ENCODE results near the gene FBXW7.

The FBXW7 gene

GRCh38 chr4:152321923-152322322, 214.0 kb downstream of the FBXW7 start:
- DNase-seq: no peak

GRCh38 chr4:152321398-152321797, 214.5 kb downstream of the FBXW7 start:
- DNase-seq: no peak

GRCh38 chr4:152316969-152317368, 218.9 kb downstream of the FBXW7 start:
- no peak for DNase-seq

- no peak for DNase-seq
These were observed 225.6 kb downstream of the FBXW7 start for GRCh38 chr4:152310257-152310656.

GRCh38 chr4:152309418-152309817, 226.5 kb downstream of the FBXW7 start:
- DNase-seq: no peak

- DNase-seq: no peak
These were observed 226.9 kb downstream of the FBXW7 start for GRCh38 chr4:152308951-152309350.

GRCh38 chr4:152307669-152308068, 228.2 kb downstream of the FBXW7 start:
- DNase-seq: no peak

GRCh38 chr4:152306541-152306940, 229.4 kb downstream of the FBXW7 start:
- DNase-seq: no peak

GRCh38 chr4:152304220-152304619, 231.7 kb downstream of the FBXW7 start:
- no peak for DNase-seq

GRCh38 chr4:152301381-152301780, 234.5 kb downstream of the FBXW7 start:
- DNase-seq: no peak

- no peak for DNase-seq
These were observed 236.3 kb downstream of the FBXW7 start for GRCh38 chr4:152299553-152299952.

- DNase-seq: no peak
These were observed 239.5 kb downstream of the FBXW7 start for GRCh38 chr4:152296386-152296785.

GRCh38 chr4:152294765-152295164, 241.1 kb downstream of the FBXW7 start:
- DNase-seq: no peak

- DNase-seq: no peak
These were observed 241.6 kb downstream of the FBXW7 start for GRCh38 chr4:152294331-152294730.

- DNase-seq: no peak
These were observed 242.4 kb downstream of the FBXW7 start for GRCh38 chr4:152293527-152293926.

GRCh38 chr4:152290366-152290921, 245.4 kb downstream of the FBXW7 start:
- no peak for DNase-seq

GRCh38 chr4:152289941-152290340, 246.0 kb downstream of the FBXW7 start:
- no peak for DNase-seq

GRCh38 chr4:152289541-152289940, 246.4 kb downstream of the FBXW7 start:
- DNase-seq: no peak

GRCh38 chr4:152283801-152284470, 252.0 kb downstream of the FBXW7 start:
- no peak for DNase-seq

GRCh38 chr4:152281822-152282221, 254.1 kb downstream of the FBXW7 start:
- DNase-seq: no peak

GRCh38 chr4:152281211-152281610, 254.7 kb downstream of the FBXW7 start:
- no peak for DNase-seq

- DNase-seq: no peak
These were observed 256.7 kb downstream of the FBXW7 start for GRCh38 chr4:152279234-152279566.

- DNase-seq: no peak
These were observed 257.2 kb downstream of the FBXW7 start for GRCh38 chr4:152278505-152279233.

GRCh38 chr4:152278172-152278504, 257.8 kb downstream of the FBXW7 start:
- no peak for DNase-seq

- no peak for DNase-seq
These were observed 258.6 kb downstream of the FBXW7 start for GRCh38 chr4:152277333-152277732.
